HepG2 (cell line): ENCODE measurements around the gene APLP1. TPM values are rescaled to one million over a fixed set of nuclear protein-coding genes. Genes with fewer than 3 reads are reported as not detected.

ENCODE experiments used
- ATAC-seq: fragments of 200-7000 bp; cut with Tn5 transposase; 3 replicates; pipeline ENCODE4 v1.9.1; 2020; ENCODE audit warnings: mild to moderate bottlenecking, moderate library complexity
- BruUV-seq: library from RNA; stranded (reverse); fragments of 400-500 nt; replicated peaks from 2 replicates; lab custom pipeline; 2021; lab: Mats Ljungman, UMichigan
- CTCF ChIA-PET: fragments of 300-600 bp; formaldehyde crosslinking; extraction: SDS; loops from one replicate; lab custom pipeline; 2021; ENCODE audit warnings: low total read pairs, inconsistent platforms, low intra/inter-chr PET ratio; lab: Yijun Ruan, JAX
- POLR2A ChIA-PET: fragments of 350-600 bp; sonication (Branson Sonifier 250); formaldehyde crosslinking; loops from one replicate; lab custom pipeline; 2020; ENCODE audit warnings: antibody characterized with exemption, inconsistent platforms; lab: Yijun Ruan, JAX
- DNase-seq: peaks from one replicate; pipeline ENCODE4 v3.0.0-alpha.2; 2015; ENCODE audit warnings: low spot score
- FAIRE-seq: peaks from 3 replicates; lab custom pipeline; 2011; peaks lifted over from hg19 to GRCh38; lab: Jason Lieb, UNC
- H2AFZ ChIP-seq: one replicate; pipeline ENCODE4 v1.6.1; 2011; ENCODE audit warnings: low read length, inconsistent platforms
- H3K27ac ChIP-seq: fragments of 300-600 bp; 3 replicates; pipeline ENCODE4 v1.8.0; 2011; ENCODE audit warnings: mixed run types, mild to moderate bottlenecking, mixed read lengths, low read length, inconsistent platforms; ENCODE audit not compliant: insufficient read depth; ENCODE audit errors: extremely low read length
- H3K27me3 ChIP-seq, 2 experiments: fragments of 200-600 bp in 1 of 2; 2 replicates in 1 of 2; 3 replicates in 1 of 2; pipeline versions ENCODE4 v1.6.0 to v1.8.0; 2011; ENCODE audit warnings: low read length in 2 of 2, mild to moderate bottlenecking in 2 of 2, moderate library complexity in 2 of 2, inconsistent platforms in 1 of 2; ENCODE audit not compliant: insufficient read depth in 2 of 2, control insufficient read depth in 1 of 2
- H3K36me3 ChIP-seq, 2 experiments: fragments of 200-600 bp in 1 of 2; replicated peaks in 1 of 2; 2 replicates in 1 of 2; 3 replicates in 1 of 2; pipeline versions ENCODE4 v1.5.1 to v1.8.0; 2011; ENCODE audit warnings: low read length in 2 of 2, inconsistent platforms in 1 of 2; ENCODE audit not compliant: insufficient read depth in 2 of 2, control insufficient read depth in 1 of 2
- H3K4me1 ChIP-seq: 2 replicates; pipeline ENCODE4 v1.5.1; 2012; ENCODE audit warnings: low read length, inconsistent platforms; ENCODE audit not compliant: insufficient read depth
- H3K4me2 ChIP-seq: 2 replicates; pipeline ENCODE4 v1.6.0; 2011; ENCODE audit warnings: low read depth, low read length, inconsistent platforms
- H3K4me3 ChIP-seq, 3 experiments: fragments of 200-600 bp in 1 of 3; sonication (generic), shearing (Covaris generic) in 1 of 3; replicated peaks in 1 of 3; 2 replicates each; pipeline ENCODE4 v1.5.1; 2011 to 2016; ENCODE audit warnings: low read length in 3 of 3, inconsistent platforms in 2 of 3, low read depth in 2 of 3, mild to moderate bottlenecking in 2 of 3, control low read depth in 1 of 3, mixed read lengths in 1 of 3; ENCODE audit not compliant: insufficient read depth in 1 of 3
- H3K79me2 ChIP-seq: one replicate; pipeline ENCODE4 v1.6.1; 2011; ENCODE audit warnings: low read length, inconsistent platforms; ENCODE audit not compliant: insufficient read depth
- H3K9ac ChIP-seq: 2 replicates; pipeline ENCODE4 v1.6.0; 2011; ENCODE audit warnings: mild to moderate bottlenecking, low read depth, low read length, inconsistent platforms; ENCODE audit not compliant: insufficient read depth
- H3K9me3 ChIP-seq: 2 replicates; pipeline ENCODE4 v1.5.1; 2012; ENCODE audit warnings: mild to moderate bottlenecking, low read length
- H4K20me1 ChIP-seq: 2 replicates; pipeline ENCODE4 v1.6.0; 2011; ENCODE audit warnings: inconsistent platforms, mild to moderate bottlenecking, low read length, moderate library complexity; ENCODE audit not compliant: insufficient read depth
- HNF1B ChIP-seq: sonication (generic); formaldehyde crosslinking; IDR thresholded peaks from 2 replicates; pipeline ENCODE4 v1.5.1; 2020; ENCODE audit warnings: mild to moderate bottlenecking, moderate library complexity, missing genetic modification reagents
- KDM2A ChIP-seq: sonication (generic); formaldehyde crosslinking; IDR thresholded peaks from 2 replicates; pipeline ENCODE4 v1.4.0; 2020; ENCODE audit warnings: low read depth, missing genetic modification reagents, borderline replicate concordance
- MAFG ChIP-seq: sonication (generic); formaldehyde crosslinking; IDR thresholded peaks from 2 replicates; pipeline ENCODE4 v1.5.1; 2020; ENCODE audit warnings: mild to moderate bottlenecking, missing genetic modification reagents
- MTERF4 ChIP-seq: sonication (generic); formaldehyde crosslinking; IDR thresholded peaks from 2 replicates; pipeline ENCODE4 v1.8.0; 2023; ENCODE audit warnings: mild to moderate bottlenecking, missing genetic modification reagents
- MYNN ChIP-seq: sonication (generic); formaldehyde crosslinking; IDR thresholded peaks from 2 replicates; pipeline ENCODE4 v1.4.0; 2020; ENCODE audit warnings: mild to moderate bottlenecking, low read depth, missing genetic modification reagents
- NR2F2 ChIP-seq: IDR thresholded peaks from 2 replicates; pipeline ENCODE4 v1.6.1; 2012; ENCODE audit warnings: low read depth, inconsistent platforms, borderline replicate concordance
- NR3C1 ChIP-seq: sonication (generic); formaldehyde crosslinking; IDR thresholded peaks from 2 replicates; pipeline ENCODE4 v1.4.0; 2020; ENCODE audit warnings: missing genetic modification reagents
- THAP7 ChIP-seq: sonication (generic); formaldehyde crosslinking; IDR thresholded peaks from 2 replicates; pipeline ENCODE4 v1.8.1; 2023; ENCODE audit warnings: mild to moderate bottlenecking, missing genetic modification reagents
- ZNF20 ChIP-seq: sonication (generic); formaldehyde crosslinking; IDR thresholded peaks from 2 replicates; pipeline ENCODE4 v1.4.0; 2020; ENCODE audit warnings: mild to moderate bottlenecking, moderate library complexity, missing genetic modification reagents
- ZNF432 ChIP-seq: sonication (generic); formaldehyde crosslinking; IDR thresholded peaks from 2 replicates; pipeline ENCODE4 v1.5.0; 2020; ENCODE audit warnings: missing genetic modification reagents, mild to moderate bottlenecking, borderline replicate concordance
- ZNF512B ChIP-seq: sonication (generic); formaldehyde crosslinking; IDR thresholded peaks from 2 replicates; pipeline ENCODE4 v1.5.1; 2020; ENCODE audit warnings: missing genetic modification reagents, mild to moderate bottlenecking, borderline replicate concordance
- ZNF619 ChIP-seq: sonication (generic); formaldehyde crosslinking; IDR thresholded peaks from 2 replicates; pipeline ENCODE4 v1.4.0; 2020; ENCODE audit warnings: mild to moderate bottlenecking, missing genetic modification reagents
- WGBS: methylation state at CpG from one replicate; pipeline ENCODE4 v1.1.6; 2017; ENCODE audit warnings: low lambda C conversion rate; 5-methylcytosine and 5-hydroxymethylcytosine counted together
- in situ Hi-C: cut with HindIII; loops from 2 replicates; pipeline ENCODE4 v1.10.0; 2017; ENCODE audit warnings: low pct_unique_long_range_greater_than_20kb; ENCODE audit not compliant: extremely low pct_ligation_motif_present
- intact Hi-C: fragments of 100-400 bp; cut with micrococcal nuclease; formaldehyde crosslinking; loops from one replicate; pipeline ENCODE4 v1.10.0; 2022; ENCODE audit not compliant: unreplicated experiment
- polyA plus RNA-seq, 8 experiments: library from polyadenylated mRNA; depleted of rRNA in 3 of 8; stranded (reverse) in 7 of 8; unstranded in 1 of 8; fragments of >200 nt; fragmentation: Illumina TruSeq in 4 of 8; extraction: Trizol in 4 of 8; gene quantifications; 2 replicates each; pipeline versions ENCODE4 v1.2.1 to v1.2.3, GENCODE V29; 2011 to 2016; ENCODE audit warnings: low read depth in 4 of 8, missing spikeins in 1 of 8, mixed read lengths in 1 of 8; ENCODE audit not compliant: insufficient read depth in 1 of 8
- total RNA-seq, 5 experiments: library from RNA; depleted of rRNA; stranded (reverse); fragments of >200 nt; fragmentation: Illumina TruSeq; extraction: Trizol; gene quantifications; 2 replicates each; pipeline ENCODE4 v1.2.3, GENCODE V29; 2016; ENCODE audit warnings: low read depth in 1 of 5
- TF ChIP-seq, protein P1 (sequence below): sonication (generic); formaldehyde crosslinking; IDR thresholded peaks from 2 replicates; pipeline ENCODE4 v1.8.1; 2022; ENCODE audit warnings: mild to moderate bottlenecking, missing genetic modification reagents

The APLP1 gene
- total and polyA plus RNA-seq, 2 of the 13 experiments (the other 11 are each of a cell fraction or from before 2014, with no cell fraction given): 2.0 to 2.9 TPM

- peaks cover 8 to 53% of the 10 kb centered on the region in 2 experiments for H3K27me3 ChIP-seq
- no peaks in the 10 kb centered on the region for H3K36me3 ChIP-seq
- in situ Hi-C loops (no loop called here), intact Hi-C loops (no loop called here)
- CTCF ChIA-PET: no interaction called here
- ATAC-seq: no peak
- no peak for FAIRE-seq
- no peak overlapping the region for H3K4me3 ChIP-seq
- no peak overlapping the region for H3K9ac ChIP-seq
- H3K4me1 ChIP-seq: peaks cover 56% of the 10 kb centered on the region
- H3K4me2 ChIP-seq: no peak overlapping the region
- 13% methylated on average over 2 of the region's 4 CpGs for WGBS
- H3K9me3 ChIP-seq: no peaks in the 10 kb centered on the region
- 0 out of 2 replicates have a peak, but pooled peaks cover 3% of the 10 kb centered on the region for H4K20me1 ChIP-seq
- POLR2A ChIA-PET: no interaction called here
- no peaks in the 10 kb centered on the region for H3K79me2 ChIP-seq
- no peak for DNase-seq
- no peak overlapping the region for H2AFZ ChIP-seq
- H3K27ac ChIP-seq: no peak overlapping the region
- no TSS peak for BruUV-seq
- no peak for TF ChIP-seq ZNF512B (CRISPR knock-in tag)
- no peak for TF ChIP-seq MYNN (CRISPR knock-in tag)
- no peak for TF ChIP-seq HNF1B (CRISPR knock-in tag)
- TF ChIP-seq NR3C1 (CRISPR knock-in tag): no peak
- no peak for TF ChIP-seq ZNF20
- no peak for TF ChIP-seq MAFG (CRISPR knock-in tag)
- TF ChIP-seq KDM2A (CRISPR knock-in tag): no peak
- TF ChIP-seq, protein P1, sequence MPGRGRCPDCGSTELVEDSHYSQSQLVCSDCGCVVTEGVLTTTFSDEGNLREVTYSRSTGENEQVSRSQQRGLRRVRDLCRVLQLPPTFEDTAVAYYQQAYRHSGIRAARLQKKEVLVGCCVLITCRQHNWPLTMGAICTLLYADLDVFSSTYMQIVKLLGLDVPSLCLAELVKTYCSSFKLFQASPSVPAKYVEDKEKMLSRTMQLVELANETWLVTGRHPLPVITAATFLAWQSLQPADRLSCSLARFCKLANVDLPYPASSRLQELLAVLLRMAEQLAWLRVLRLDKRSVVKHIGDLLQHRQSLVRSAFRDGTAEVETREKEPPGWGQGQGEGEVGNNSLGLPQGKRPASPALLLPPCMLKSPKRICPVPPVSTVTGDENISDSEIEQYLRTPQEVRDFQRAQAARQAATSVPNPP: no peak
- no peak for TF ChIP-seq ZNF619 (CRISPR knock-in tag)
- no peak for TF ChIP-seq ZNF432 (CRISPR knock-in tag)
- TF ChIP-seq NR2F2: no peak
- no peak for TF ChIP-seq THAP7 (CRISPR knock-in tag)
- TF ChIP-seq MTERF4 (CRISPR knock-in tag): no peak
Observed at GRCh38 chr19:35859414-35859813, 9.0 kb upstream of the APLP1 start.
